ENCODE results near the gene ZNF446.
"Not testable (repeated sequence)": the region's sequence is repeated elsewhere in the genome, so short reads cannot be mapped to it uniquely, and the experiment has no call there.

ZNF446 gene

DNA sequence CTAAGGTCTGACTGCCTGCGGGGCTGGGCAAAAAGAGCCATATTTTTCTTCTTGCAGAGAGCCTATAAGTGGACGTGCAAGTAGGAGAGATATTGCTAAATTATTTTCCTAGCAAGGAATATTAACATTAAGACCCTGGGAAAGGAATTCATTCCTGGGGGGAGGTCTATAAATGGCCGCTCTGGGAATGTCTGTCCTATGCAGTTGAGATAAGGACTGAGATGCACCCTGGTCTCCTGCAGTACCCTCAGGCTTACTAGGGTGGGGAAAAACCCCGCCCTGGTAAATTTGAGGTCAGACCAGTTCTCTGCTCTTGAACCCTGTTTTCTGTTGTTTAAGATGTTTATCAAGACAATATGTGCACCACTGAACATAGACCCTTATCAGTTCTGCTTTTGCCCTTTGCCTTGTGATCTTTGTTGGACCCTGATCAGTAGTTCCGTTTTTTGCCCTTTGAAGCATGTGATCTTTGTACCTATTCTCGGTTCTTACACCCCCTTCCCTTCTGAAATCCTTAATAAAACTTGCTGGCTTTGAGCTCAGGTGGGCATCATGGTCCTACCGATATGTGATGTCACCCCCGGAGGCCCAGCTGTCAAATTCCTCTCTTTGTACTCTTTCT is 31.6 kb downstream of the ZNF446 start:
- not testable (repeated sequence) for FAIRE-seq

DNA sequence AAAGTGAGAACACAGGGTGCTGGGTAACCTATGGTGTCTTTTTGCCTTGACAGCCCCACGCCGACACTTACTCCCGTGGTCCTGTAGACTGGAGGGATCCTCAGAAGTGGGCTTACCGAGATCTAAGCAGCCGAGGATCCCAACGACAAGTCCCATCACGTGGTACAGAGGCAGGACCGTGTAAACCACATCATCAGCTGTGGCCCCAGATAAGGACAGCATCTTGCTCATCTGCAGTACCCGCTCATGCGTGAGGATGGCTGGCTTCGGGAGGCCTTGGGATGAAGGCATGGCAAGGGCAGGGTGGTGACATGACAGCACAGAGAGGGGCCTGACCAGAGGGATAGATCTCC is 33.6 kb downstream of the ZNF446 start:
- no peak for FAIRE-seq

DNA sequence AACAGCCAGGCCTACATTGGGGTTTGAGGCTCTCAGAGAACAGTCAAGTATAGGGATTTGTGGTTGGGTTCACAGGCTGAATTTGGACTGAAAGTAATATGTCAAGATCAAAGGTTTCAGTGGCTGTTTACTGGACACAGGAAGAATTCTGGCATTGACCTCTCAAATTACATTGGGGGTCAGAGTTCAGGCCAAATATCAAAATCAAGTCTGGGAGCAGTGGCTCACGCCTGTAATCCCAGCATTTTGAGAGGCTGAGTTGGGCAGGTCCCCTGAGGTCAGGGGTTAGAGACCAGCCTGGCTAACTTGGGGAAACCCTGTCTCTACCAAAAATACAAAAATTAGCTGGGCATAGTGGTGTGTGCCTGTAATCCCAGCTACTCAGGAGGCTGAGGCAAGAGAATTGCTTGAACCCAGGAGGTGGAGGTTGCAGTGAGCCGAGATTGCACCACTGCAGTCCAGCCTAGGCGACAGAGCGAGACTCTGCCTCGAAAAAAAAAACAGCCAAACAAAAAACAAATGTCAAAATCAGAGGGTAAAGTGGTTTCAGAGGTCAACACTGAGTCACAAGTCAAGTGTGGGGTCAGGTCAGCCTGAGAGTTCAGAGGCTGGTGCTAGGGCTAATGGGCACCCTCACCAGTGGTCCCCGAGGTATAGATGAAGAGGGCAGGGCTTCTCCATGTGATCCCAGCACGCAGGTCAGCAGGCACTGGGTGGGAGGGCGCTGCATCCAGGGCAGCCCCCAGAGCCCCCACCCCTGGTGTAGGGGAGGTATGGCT is 34.1 kb downstream of the ZNF446 start:
- FAIRE-seq = no peak

DNA sequence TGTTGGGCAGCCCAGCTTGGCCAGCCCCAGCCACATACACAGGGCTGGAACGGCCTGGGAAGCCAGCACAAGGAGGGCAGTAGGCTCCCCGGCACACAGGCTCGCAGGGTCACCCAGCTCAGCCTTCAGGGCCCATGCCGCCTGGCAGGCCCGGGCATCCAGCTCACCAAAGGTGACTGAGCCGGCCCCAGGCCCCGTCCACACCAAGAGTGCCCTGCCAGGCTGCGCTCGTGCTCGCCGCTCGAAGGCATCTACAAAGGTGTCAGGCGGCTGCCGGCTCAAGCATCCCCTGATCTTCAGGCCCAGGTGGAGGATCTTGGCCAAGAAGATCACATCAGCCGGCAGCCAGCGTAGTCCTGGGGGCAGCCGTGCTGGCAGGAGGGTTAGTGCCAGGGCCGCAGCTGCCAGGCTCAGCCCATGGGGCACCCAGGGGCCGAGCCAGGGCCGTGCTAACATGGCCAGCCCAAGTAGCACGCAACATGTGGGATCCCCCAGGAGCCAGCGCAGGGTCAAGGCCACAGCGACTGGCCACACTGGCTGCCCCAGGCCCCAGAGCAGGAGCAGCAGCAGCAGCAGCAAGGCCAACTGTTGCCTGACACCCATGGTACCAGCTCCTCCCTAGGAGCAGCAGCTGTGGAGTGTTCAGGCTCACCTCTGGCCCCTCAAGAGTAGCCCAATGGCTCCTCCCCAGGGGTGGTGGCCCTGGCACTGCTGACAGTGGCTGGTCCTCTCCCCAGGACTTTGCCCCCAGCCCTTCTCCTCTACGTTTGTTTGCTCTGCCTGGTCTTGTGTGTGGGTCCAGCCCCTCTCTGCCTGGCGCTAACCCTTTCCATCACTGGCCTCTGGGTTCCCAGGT is 35.4 kb downstream of the ZNF446 start, which contains the start of gene SLC27A5:
Gene SLC27A5 (minus strand): TSS at position 640 of the 856 bp plus-strand sequence. CDS start 37 bp downstream, at position 603.
- FAIRE-seq = no peak

DNA sequence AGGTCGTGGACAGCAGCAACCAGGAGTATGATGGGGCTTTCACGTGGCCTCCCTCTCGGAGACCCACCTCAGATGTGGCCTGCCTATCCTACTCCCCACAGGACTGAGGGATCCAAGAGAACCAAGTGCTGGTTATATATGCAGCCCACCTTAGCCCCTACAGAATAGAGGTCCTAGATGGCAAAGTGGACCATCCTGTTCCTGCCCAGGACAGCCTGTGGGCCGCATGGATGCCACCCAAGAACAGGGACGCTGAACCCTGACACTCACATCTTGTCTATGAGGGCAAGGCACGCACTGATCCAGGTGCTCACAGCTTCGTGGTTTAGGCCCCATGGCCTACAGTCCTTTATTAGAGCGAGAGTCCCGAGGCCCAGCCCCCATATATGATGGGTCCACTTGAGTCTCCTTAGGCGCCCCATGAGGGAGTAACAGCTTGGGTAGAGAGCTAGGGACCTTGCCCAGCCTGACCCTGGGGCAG is 37.1 kb downstream of the ZNF446 start:
- no peak for FAIRE-seq

DNA sequence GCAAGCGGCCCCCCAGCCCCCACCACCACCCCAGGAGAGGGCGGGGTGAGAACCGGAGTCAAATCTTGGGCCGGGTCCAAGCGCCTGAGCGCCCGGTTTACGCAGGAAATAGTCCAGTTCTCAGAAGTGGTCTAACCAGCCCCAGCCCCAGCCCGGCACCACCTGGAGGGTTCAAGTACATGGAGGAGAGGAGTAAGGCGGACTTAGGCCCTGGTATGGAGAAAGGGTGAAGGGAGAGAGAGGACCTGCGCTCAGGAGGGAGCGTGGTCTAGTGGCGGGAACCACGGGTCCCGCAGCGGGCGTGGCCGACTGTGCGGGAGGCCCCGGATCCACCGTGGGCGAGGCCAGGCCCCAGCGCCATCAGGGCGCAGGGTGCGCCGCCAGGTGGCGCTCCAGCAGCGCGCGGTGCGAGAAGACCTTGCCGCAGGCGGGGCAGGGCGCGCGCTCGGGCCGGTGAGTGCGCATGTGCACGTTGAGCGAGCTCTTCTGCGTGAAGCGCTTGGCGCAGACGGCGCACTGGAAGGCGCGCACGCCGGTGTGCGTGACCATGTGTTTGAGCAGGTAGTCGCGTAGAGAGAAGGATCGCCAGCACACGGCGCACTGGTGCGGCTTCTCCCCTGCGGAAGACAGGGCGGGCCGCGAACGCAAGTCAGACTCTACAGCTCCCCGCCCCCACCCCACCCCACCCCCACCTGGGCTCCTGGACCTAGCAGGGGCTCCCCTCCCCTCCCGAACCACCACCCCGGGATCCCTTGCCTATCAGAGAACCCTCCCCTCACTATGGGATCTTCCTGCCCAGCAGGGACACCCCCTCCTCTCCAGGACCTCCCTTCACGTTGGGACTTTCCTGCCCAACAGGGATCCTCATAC is 37.8 kb downstream of the ZNF446 start:
- FAIRE-seq = no peak

DNA sequence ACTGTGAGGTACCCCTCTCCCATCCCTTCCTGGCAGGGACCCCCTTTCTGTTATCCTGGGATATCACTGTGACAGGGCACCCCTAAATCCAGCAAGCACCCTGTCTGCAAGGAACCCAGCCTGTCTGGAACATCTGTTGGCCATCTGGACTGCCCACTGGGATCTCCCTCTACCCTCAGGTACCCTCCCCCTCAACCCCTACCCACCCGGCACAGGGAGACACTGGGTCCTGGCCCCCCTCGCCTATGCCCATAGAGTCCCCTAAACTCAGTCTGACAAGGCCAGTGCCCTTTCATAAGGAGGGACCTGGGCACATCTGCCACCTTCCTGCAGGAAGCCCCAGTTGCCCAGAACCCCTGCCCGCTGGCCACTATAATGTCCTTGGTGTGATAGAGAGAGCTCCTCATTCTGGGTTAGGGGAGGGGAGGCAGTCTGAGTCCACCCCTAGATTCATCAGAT is 38.4 kb downstream of the ZNF446 start:
- FAIRE-seq = no peak

DNA sequence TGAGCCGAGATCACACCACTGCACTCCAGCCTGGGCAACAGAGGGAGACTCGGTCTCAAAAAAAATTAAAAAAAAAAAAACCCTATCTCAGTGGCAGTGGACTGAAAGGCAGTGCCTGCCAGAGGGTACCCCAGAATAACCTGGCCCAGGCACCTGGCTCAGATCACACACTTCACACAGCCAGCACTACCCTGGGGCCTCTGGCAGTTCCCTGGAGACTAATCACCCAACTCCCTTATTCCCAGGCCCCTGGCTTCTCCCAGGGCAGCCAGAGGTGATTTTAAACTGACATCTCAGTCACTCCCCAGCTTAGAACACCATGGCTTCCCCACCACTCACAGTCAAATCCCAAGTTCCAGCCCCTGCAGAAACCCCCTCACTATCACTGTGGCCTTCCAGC is 39.1 kb downstream of the ZNF446 start:
- FAIRE-seq = no peak

DNA sequence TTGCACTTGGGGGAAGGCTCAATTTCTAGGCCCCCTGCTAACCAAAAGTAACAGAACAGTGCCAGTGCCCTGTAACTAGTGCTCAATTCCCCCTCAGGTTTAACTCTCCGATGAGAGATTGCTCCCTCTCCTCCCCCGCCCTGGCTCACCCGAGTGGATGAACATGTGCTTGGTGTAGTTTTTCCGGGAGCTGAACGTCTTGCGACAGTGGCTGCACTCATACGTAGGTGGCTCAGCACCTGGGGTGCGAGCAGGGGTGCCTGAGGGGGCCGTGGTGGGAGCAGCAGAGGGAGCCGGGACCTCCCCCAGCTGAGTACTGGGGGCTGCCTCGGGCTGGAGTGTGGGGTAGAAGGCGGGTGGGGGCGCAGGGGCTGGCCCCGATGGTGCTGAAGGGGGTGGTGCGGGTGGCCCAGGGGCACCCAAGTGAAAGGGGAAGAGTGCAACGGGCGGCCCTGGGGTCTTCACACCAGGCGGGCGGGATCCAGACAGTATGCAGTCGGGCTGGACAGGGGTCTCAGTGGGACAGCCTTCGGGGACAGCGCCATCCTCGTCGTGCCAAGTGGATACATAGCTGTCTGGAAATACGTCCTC is 40.2 kb downstream of the ZNF446 start:
- FAIRE-seq = no peak

DNA sequence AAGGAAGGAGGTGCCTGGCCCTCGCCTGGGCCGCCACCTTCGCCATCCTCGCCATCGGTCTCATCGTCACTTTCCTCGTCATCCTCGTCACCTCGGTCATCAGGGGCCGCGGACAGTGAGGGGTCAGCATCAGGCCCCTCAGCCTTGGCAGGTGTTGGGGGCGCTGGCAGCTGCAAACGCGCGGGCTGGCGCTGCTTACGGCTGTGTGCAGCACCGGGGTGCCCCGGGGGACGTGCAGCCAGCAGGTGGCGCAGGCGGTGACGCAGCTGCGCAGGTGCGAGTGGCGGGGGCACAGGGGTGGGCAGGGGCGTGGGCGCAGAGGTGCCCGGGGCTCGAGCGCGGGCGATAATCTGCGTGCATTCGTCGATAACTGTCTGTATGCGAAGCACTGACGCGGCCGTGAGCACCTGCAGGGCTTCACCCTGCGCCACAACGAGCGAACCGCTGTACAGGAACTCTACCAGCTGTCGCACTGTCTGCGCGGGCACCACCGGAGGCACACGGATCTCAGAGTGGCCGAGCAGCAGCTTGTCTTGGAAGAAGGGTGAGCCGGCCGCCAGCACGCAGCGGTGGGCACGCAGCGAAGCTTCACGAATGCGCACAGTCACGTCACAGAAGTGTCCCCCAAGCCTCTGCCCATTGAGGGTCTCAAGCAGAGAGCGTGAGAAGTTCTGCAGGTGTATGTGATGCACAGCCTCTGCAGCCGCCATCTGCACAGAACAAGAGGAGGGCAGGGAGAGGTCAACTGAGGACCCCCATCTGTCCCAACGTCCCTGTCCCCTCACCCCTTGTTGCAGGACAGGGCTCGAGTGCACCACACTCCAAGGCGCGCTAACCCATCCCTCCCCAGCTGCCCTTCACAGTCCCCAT is 41.0 kb downstream of the ZNF446 start:
- no peak for FAIRE-seq

DNA sequence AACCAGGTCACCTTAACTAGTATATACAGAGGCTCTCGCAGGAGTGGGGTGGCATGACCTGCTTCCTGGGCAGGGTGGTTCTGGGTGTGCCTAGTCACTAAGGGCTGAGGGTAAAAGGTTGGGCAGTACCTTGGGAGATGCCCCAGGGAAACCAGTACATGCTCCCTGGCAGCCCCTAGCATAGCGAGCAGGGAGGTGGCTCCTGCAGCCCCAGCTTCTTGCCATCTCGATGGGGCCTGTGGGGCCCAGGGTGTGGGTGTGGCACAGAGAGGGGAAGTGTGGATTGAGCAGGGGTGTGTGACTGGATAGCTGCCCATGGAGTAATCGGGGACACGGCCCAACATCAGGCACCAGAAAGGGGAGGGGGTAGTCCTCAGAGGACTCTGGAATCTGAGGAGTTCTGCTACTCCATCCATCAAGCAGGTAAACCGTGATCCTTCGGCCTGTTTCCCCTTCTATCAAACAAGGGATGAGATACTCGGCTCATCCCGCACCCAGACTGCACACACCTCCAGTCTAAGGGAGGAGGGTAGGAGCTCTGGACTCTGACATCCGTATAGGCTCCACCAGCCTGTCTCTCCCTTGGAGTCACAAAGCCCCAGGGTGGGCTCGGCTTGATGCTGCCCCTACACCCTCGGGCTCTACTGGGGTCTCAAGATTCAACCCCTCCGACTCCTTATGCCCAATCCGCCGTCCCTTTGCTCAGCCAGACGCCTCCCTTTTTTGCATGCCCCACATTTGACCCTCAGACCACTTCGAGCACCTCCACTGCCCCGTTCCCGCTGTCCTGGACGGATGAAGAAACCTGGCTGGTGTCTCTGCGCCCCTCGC is 42.3 kb downstream of the ZNF446 start:
- no peak for FAIRE-seq

DNA sequence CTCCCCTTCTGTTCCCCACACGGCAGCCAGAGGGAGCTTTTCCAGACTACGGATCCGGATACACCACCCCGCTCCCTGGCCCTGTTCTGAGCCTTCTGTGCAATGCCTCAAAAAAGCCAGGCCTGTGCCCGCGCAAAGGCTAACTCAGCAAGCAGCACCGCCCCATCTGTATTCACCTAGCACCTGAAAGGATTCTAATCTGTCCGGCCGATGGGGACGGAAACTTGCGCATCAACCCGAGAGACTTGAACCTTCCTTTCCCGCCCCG is 42.9 kb downstream of the ZNF446 start:
- no peak for FAIRE-seq

DNA sequence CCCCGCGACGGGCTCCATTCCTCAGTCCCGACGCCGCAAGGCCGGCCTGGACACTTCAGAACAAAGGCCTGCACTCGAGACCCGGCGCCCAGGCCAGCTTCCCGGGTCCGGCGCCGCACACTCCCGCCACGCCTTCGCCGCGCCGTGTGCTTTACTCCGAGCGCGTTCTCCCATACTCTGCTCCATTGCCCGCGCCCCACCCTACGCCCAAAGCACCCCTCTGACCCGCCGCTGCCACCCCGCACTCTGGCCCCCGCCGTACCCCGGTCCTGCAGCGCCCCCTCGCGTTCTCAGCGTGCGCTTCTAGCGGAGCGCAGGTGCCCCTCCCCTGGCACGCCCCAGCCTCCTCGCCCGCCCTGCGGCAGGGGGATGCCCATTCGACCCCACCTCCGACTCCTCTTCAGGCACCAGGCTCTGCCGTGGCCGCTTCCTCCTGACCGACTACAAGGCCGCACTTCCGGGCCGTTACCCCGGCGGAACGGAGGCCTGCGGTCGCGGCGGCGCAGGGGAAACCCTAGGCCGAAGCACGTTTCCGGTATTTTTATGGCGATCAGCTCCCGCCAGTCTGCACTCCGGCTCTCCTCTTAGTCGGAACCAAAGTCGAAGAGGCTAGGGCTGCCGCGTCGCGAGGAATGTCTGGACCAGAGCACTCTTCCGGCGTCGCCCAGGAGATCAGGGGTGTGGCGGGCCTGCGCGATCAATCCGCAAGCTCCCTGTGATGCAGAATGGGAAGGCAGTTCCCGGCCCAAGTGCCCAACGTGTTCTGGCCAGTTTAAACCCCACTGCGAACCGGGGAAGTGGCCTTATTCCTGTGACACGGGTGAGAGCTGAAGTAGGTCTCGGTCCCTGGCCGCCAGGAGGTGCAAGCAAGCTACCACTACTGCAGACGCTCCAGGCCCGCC is 43.5 kb downstream of the ZNF446 start, which contains the start of gene ZBTB45:
Gene ZBTB45 (minus strand): TSS at position 456 of the 902 bp plus-strand sequence. CDS start 2,137 bp downstream, outside the sequence.
- no peak for FAIRE-seq

DNA sequence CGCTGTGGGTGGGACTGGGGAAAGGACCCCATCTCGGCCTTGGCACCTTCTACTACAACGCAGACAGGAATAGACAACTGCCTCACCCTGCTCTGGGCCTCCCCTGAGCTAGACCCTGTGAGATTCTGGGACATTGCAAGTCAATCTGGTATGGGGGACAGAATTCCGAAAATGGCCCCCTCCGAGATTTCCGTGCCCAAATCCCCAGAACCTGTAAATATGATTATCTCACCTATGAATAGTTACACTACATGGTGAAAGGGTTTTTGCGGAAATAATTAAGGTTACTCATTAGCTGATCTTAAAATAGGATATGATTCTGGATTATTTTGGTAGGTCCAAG is 44.1 kb downstream of the ZNF446 start:
- FAIRE-seq = no peak

DNA sequence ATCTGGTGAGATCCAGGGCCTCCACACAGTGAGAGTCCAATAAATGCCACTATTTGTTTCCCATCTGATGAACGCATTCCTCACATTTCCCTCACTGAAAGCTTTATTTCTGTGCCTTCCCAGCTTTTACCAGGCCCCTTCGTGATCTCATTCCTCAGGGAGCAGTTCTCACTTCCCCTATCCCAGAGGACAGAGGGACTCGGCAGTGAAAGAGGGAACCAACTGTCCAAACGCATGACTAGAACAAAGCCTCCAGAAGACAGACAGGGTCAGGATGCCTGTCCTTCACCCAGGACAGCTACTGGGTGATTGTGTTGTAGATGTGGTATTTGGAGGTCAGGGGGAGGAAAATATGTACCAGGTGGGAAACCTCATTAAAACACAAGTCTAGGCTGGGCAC is 45.5 kb downstream of the ZNF446 start:
- FAIRE-seq = no peak

DNA sequence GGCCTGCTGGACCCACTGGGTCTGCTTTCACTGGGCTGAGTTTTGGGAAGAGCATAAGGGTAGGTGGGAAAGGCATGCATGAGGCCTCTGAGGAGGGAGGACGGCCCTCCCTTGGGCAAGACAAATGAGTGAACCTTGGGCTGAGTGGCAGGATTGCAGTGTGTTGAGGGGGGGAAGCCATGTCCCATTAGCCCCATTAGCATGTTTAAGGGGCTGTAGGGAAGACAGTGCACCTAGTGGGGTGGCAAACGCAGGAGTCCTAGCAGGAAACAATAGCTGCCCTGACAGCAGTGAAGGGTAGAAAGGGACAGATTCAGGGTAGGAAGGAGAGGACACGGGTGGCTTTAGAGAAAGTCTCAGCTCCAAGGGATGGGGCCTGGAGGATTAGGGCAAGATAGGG is 46.6 kb downstream of the ZNF446 start:
- no peak for FAIRE-seq

DNA sequence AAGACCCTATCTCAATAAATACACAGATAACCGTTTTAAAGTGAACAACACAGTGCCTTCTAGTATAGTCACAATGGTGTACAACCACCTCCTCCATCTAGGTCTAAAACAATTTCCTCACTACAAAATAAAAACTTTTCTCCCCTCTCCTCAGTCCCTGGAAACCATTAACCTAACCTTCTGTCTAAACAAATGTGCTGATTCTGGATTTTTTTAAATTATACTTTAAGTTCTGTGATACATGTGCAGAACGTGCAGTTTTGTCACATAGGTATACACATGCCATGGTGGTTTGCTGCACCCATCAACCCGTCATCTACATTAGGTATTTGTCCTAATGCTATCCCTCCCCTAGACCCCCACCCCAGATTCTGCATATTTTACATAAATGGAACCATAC is 53.3 kb downstream of the ZNF446 start:
- FAIRE-seq = no peak

Data from colon (tissue), 2 donors.